DMS79 treated with DMSO at 0.1 percent for 48 hours (cell line): ENCODE measurements around the gene PDLIM5.
"Not testable (repeated sequence)": the region's sequence is repeated elsewhere in the genome, so short reads cannot be mapped to it uniquely, and the experiment has no call there.

Source experiments
- DNase-seq: peaks from one replicate; lab custom pipeline; 2025; lab: John Stamatoyannopoulos, UW

Gene PDLIM5

GRCh38 chr4:94463771-94464170 is 12.0 kb downstream of the PDLIM5 start:
- no peak for DNase-seq

- DNase-seq: no peak
These were observed 14.6 kb downstream of the PDLIM5 start for GRCh38 chr4:94466371-94466770.

DNA sequence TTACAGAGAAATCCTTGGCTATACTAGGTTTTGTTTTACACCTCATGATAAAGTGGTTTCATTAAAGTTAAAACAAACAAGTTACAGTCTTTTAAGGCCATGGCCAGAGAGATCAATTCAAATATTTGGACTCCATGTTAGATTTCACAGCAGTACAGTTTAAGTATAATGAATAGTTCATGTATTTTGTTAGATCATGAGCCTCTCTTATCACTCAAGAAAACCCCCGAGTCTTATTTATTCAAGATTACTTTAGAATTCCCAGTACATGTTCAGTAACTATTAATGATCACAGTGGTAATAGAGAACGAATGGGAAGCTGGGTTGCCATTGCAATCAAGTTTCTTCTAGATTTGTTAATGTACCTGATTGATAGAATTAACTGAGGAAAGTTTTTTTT is 15.2 kb downstream of the PDLIM5 start:
- DNase-seq: no peak

DNA sequence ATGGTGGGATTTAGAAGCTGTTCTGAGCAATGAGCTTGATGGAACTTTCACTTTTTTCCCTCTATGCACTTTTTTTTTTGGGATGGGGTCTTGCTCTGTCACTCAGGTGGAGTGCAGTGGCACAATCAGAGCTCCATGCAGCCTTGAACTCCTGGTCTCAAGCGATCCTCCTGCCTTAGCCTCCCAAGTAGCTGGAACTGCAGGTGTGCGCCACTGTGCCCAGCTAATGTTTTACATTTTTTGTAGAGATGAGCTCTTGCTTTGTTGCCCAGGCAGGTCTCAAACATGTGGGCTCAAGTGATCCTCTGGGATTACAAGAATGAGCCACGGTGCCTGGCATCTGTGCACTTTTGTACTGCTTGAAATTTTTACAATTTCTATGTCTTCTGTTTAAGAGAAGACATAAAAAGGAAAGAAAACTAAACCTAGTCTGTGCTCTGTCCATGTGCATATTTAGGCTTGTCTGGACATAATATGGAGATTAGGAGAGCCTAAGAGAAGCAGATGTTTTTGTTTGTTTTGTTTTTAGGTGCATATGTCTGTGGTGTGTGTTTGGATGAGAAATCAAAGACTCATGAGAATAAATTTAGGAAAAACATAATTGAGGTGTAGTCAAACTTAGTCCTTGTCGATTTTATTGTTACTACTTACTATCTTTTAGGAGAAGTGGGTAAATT is 16.5 kb downstream of the PDLIM5 start:
- DNase-seq: no peak

GRCh38 chr4:94469221-94469784 is 17.6 kb downstream of the PDLIM5 start:
- no peak for DNase-seq

DNA sequence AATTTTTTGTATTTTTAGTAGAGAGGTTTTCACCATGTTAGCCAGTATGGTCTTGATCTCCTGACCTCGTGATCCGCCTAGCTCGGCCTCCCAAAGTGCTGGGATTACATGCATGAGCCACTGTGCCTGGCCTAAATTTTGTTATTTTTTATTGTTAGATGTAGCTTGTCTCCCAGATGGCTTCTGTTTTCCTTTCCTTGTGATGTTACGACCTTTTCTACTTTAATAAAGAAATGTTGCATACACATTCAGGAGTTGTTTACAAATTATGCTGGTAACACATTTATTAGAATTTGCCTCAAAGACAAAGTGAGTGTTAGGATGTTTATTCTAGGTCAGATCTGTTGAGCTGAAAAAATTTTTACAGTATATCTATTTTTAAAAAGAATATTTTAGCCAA is 18.4 kb downstream of the PDLIM5 start:
- no peak for DNase-seq

DNA sequence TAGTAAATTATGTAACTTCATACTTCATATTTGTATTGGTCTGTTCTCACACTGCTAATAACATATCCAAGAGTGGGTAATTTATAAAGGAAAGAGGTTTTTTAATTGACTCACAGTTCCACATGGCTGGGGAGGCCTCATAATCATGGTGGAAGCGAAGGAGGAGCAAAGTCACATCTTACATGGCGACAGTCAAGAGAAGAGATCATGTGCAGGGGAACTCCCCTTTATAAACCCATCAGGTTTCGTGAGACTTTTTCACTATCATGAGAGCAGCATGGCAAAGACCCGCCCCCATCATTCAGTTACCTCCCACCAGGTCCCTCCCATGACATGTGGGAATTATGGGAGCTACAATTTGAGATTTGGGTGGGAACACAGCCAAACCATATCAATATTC is 19.0 kb downstream of the PDLIM5 start:
- DNase-seq: not testable (repeated sequence)

DNA sequence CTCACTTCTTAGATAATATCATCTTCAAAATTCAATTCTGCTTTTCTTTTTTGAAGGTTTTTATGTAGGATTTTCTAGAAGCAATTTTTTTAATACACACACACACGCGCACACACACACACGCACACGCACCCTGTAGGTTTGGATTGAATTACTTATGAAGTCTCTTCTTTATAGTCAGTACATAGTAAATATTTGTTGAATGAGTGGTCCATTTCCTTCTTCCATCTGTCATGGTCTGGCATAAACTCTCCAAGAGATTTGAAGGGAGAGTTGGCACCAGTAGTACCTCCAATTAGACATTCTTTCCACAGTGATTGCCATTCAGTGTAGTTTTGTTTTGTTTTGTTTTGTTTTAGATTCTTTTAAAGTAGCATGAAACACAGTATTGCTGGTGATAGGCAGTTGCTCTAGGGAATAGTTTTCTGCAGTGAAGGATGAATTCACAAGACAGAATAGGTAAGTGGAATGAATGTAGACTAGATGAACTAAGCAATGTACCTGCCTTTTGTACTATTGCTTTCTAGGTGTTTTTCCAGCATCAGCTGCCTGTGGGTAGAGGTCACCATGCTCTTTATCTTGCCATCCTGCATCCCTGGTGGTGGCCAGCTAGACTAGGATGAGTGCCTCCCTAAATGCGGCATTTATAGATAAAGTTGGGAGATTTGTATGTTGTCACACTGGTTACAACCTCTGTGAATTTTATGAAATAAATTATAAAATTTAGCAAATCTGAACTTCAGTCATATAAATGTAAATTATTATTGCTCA is 20.5 kb downstream of the PDLIM5 start:
- no peak for DNase-seq

DNA sequence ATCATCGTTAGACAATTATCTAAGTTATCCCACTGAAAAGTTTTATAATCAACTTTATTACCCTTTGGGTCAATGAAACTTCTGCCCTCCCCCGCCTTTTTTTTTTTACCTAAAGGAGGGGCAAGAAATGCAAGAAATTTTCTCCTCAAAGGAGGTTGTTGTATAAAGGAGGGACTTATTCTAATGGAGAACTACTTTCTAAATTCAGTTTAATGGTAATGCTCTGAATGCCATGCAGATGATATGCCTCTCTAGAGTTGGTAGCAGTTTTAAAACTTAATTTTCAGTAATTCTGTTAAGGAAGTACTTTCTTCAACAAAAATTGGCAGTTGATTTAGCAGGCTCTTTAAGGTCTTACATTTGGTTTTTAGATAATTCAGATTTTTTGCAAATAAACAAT is 23.3 kb downstream of the PDLIM5 start:
- no peak for DNase-seq

DNA sequence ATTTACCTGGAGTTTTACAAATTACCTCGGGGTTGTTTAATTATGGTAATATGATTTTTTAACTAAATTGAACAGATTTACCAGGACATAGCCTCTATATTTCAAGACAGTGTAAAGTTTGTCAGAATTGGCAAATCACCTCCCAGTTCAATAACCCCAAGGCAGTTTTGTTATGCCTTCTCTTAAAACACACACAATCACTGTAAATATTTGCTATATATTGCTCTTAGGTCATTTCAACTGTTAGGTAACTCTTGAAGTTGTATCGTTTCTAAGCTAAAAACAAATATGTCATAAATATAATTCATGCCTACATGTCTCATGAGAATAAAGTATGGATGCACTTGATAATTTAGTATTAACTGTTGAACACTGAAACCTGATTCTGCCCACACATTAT is 24.1 kb downstream of the PDLIM5 start:
- no peak for DNase-seq

DNA sequence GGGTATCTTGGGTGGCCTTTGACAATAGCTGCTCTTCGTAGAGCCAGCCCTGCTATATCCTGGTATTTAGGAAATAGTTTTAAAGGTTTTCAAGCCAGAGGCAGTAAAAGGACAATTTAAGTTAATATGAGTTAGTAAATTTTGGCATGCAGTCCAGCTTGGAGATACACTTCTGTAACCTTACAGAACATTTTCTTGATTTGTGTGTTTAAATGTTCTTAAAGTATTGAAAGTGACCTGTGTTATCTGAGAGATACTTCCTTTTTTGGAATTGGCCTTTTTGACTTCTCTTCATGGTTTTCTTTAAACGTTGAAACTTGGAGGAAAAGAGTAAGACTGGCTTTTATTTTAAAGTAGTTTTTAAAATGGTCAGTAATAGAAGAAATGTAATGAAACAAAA is 25.5 kb downstream of the PDLIM5 start:
- DNase-seq: no peak

- DNase-seq: not testable (repeated sequence)
These were observed 27.1 kb downstream of the PDLIM5 start for GRCh38 chr4:94478805-94479204.

- no peak for DNase-seq
These were observed 27.8 kb downstream of the PDLIM5 start for GRCh38 chr4:94479358-94480141.

DNA sequence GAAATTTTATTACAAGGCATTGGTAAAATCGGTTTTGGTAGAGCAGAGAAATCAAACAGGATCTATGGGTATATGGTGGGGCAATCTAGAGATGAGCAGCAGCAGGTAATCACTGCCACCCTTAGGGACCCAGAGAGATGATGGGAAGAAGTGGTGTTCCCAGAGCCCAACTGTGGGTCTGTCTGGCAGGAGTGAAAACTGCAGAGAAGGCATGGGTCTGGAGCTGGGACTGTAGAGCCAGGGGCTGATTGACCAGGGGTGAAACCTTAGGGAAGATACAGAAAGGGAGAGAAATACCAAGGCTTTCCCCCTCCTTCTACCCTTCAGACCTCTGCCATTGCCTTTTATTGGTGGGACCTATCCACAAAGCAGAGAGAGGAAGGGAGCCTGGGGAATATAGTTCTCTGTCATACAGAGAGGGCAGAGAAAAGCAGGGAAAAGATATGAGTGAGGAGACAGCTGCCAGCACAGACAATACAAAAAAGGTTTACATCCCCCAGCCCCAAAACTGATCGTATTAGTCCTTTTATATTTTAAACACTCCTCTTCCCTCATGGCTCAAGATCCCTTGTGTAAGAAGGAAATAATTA is 28.7 kb downstream of the PDLIM5 start:
- DNase-seq: no peak

GRCh38 chr4:94483895-94484294 is 32.2 kb downstream of the PDLIM5 start:
- no peak for DNase-seq

DNA sequence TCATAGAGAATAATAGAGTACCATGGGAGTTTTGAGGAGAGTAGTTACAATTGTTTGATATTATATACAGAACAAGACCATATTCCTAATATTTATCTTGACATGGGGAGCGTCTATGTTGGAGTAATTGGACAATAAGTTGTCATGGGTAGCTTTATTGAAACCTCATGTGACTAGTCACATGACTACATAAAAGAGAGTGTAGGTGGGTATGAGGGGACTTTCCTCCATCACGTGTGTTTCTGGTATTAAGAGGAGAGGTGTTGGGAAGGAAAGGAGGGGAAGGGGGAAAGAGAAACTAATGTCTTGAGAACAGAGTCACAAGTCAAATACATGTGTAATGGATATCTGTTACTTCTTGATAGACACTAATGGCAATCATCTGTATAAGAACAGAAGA is 33.1 kb downstream of the PDLIM5 start:
- no peak for DNase-seq

DNA sequence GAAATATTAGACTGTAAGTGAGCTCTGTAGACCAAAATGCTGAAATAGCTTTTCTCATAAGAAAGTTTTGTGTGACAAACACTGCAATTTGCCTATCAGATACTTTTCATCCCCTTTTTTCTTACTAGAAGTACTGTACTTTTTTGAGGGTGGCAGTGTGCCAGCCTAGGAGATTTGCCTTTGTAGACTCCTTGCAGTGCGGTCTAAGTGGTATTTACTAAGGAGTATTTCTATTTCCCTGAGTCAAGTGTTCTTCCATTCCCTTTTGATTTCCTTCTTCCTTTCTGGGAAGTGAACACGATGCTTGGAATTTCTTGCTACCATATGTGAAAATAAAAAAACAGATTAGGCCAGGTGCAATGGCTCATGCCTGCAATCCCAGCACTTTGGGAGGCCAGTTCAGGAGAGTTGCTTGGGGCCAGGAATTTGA is 34.6 kb downstream of the PDLIM5 start:
- no peak for DNase-seq

DNA sequence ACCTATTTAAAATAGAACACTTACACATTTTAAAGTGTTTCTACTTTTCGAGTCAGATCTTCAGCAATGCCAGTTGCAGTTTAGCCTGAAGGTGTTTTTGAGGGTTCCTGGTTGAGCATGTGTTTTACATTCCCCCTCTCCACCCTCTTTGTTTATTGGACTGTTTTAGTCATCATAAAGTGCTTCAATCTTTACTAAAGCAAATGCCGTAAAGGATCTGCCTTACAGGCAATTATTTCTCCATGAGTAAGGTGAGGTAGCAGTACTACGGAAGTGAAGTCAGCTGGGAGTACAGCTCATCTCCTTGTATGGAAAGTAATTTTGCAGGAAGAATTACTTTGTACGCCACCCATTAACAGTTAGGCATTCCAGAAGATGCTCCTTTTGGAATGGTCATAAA is 36.9 kb downstream of the PDLIM5 start:
- no peak for DNase-seq

- no peak for DNase-seq
These were observed 37.4 kb downstream of the PDLIM5 start for GRCh38 chr4:94489098-94489497.

DNA sequence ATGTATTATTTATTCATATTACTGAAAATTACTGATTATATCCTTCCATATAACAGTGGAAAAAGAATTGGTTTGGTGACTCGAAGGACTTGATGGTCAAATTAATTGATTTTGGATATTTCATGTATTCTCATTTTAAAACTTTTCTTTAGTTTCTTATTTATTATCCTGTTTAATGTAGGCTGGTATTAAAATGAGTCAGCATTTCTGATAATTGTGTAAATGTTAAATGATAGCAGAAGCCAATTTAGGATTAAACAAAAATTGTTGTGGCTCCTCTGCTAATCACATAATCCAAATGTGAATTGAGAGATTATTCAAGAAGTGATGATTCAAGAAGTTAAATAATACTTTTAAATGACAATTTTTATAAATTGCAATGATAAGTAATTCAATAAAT is 38.7 kb downstream of the PDLIM5 start:
- DNase-seq: no peak

DNA sequence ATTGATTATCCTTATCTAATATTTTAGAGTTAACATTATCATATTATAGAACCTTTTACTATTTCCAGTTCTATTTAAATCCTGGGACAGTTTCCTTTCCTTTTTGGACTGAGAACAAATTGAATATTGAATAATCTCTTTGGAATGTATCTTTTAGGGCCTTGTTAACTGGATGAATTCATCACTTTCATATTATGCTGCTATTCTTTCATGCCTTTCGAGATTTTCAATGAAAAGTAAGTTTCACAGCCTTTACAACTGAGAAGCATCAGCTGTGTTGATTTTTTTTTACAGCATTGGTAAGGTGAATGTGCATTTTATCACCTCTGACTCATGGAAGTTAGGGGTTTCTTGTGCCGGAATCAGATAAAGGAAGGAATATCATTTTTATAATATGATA is 39.6 kb downstream of the PDLIM5 start:
- DNase-seq: no peak

GRCh38 chr4:94495408-94495807 is 43.7 kb downstream of the PDLIM5 start:
- no peak for DNase-seq
